Activated CD4-positive, alpha-beta T cell treated with anti-CD3 and anti-CD28 coated beads, Interleukin-2, amount 10 ng/mL, durations not matched to agents 24 days and 14 days (primary cell): ENCODE measurements around the gene WDR70. TPM values are rescaled to one million over a fixed set of nuclear protein-coding genes. Genes with fewer than 3 reads are reported as not detected.
"Not testable (repeated sequence)": the region's sequence is repeated elsewhere in the genome, so short reads cannot be mapped to it uniquely, and the experiment has no call there.

Experiments
- DNase-seq: peaks from one replicate; pipeline ENCODE4 v3.0.0; 2022
- H3K27ac Mint-ChIP-seq: one replicate; pipeline ENCODE4 v1.8.0; 2022; ENCODE audit warnings: mild to moderate bottlenecking, mixed read lengths
- H3K27me3 Mint-ChIP-seq: one replicate; pipeline ENCODE4 v1.8.0; 2022; ENCODE audit warnings: mixed read lengths
- H3K36me3 Mint-ChIP-seq: one replicate; pipeline ENCODE4 v1.8.0; 2022; ENCODE audit warnings: low read depth, mild to moderate bottlenecking, mixed read lengths
- H3K4me1 Mint-ChIP-seq: one replicate; pipeline ENCODE4 v1.8.0; 2021; ENCODE audit warnings: mixed read lengths
- H3K4me3 Mint-ChIP-seq: one replicate; pipeline ENCODE4 v1.8.0; 2022; ENCODE audit warnings: mild to moderate bottlenecking, moderate library complexity, mixed read lengths
- H3K9me3 Mint-ChIP-seq: one replicate; pipeline ENCODE4 v1.8.0; 2021; ENCODE audit warnings: mixed read lengths
- intact Hi-C: fragments of 100-400 bp; cut with micrococcal nuclease; formaldehyde crosslinking; loops from one replicate; pipeline ENCODE4 v1.15.1; 2023
- total RNA-seq: library from RNA; stranded (reverse); gene quantifications from 2 replicates; pipeline ENCODE4 v1.2.3, GENCODE V29; 2022

WDR70 gene
- total RNA-seq, 1 donor from 2014 or later = 48.9 TPM

- no peak overlapping the region for H3K4me3 Mint-ChIP-seq
- intact Hi-C loops = no loop called here
- peaks cover 11% of the 10 kb centered on the region for H3K36me3 Mint-ChIP-seq
- peaks cover 2% of the 10 kb centered on the region for H3K4me1 Mint-ChIP-seq
- DNase-seq = no peak
- H3K27ac Mint-ChIP-seq = no peak overlapping the region
- no peaks in the 10 kb centered on the region for H3K27me3 Mint-ChIP-seq
- no peaks in the 10 kb centered on the region for H3K9me3 Mint-ChIP-seq
Measured at GRCh38 chr5:37424441-37424840, 45.3 kb downstream of the WDR70 start.

GRCh38 chr5:37428044-37428443 is 48.9 kb downstream of the WDR70 start:
- no peaks in the 10 kb centered on the region for H3K27me3 Mint-ChIP-seq
- intact Hi-C loops = no loop called here

GRCh38 chr5:37435261-37435660 is 56.1 kb downstream of the WDR70 start:
- H3K9me3 Mint-ChIP-seq = peaks cover 6% of the 10 kb centered on the region
- H3K36me3 Mint-ChIP-seq = peaks cover 13% of the 10 kb centered on the region
- no peaks in the 10 kb centered on the region for H3K27me3 Mint-ChIP-seq
- H3K27ac Mint-ChIP-seq = no peak overlapping the region
- intact Hi-C loops = no loop called here
- no peak overlapping the region for H3K4me3 Mint-ChIP-seq
- no peak for DNase-seq
- peaks cover 10% of the 10 kb centered on the region for H3K4me1 Mint-ChIP-seq

More at GRCh38 chr5:37428044-37428443, 48.9 kb downstream of the WDR70 start:
- Mint-ChIP-seq H3K27ac (no peak overlapping the region), H3K4me3 (no peak overlapping the region), H3K36me3 (peaks cover 7% of the 10 kb centered on the region), H3K4me1 (no peaks in the 10 kb centered on the region), H3K9me3 (no peaks in the 10 kb centered on the region)
- no peak for DNase-seq

- H3K4me3 Mint-ChIP-seq = no peak overlapping the region
- H3K36me3 Mint-ChIP-seq = peaks cover 16% of the 10 kb centered on the region
- no peak overlapping the region for H3K27ac Mint-ChIP-seq
- DNase-seq = no peak
- peaks cover 6% of the 10 kb centered on the region for H3K9me3 Mint-ChIP-seq
- intact Hi-C loops = no loop called here
- peaks cover 10% of the 10 kb centered on the region for H3K4me1 Mint-ChIP-seq
- no peaks in the 10 kb centered on the region for H3K27me3 Mint-ChIP-seq
Measured at GRCh38 chr5:37436146-37436934, 57.2 kb downstream of the WDR70 start.

GRCh38 chr5:37437711-37438110 is 58.6 kb downstream of the WDR70 start:
- intact Hi-C loops = no loop called here
- DNase-seq = no peak
- H3K36me3 Mint-ChIP-seq = peaks cover 14% of the 10 kb centered on the region
- no peaks in the 10 kb centered on the region for H3K27me3 Mint-ChIP-seq
- no peak overlapping the region for H3K27ac Mint-ChIP-seq
- H3K9me3 Mint-ChIP-seq = peaks cover 6% of the 10 kb centered on the region
- H3K4me1 Mint-ChIP-seq = peaks cover 10% of the 10 kb centered on the region
- H3K4me3 Mint-ChIP-seq = no peak overlapping the region

GRCh38 chr5:37445783-37446182 is 66.7 kb downstream of the WDR70 start:
- H3K27ac Mint-ChIP-seq, H3K4me3 Mint-ChIP-seq, H3K9me3 Mint-ChIP-seq, DNase-seq, H3K27me3 Mint-ChIP-seq, H3K4me1 Mint-ChIP-seq, intact Hi-C loops: not testable (repeated sequence)
- H3K36me3 Mint-ChIP-seq = peaks cover 47% of the 10 kb centered on the region

GRCh38 chr5:37448941-37449340 is 69.8 kb downstream of the WDR70 start:
- DNase-seq = no peak
- Mint-ChIP-seq H3K4me1 (no peaks in the 10 kb centered on the region), H3K27ac (no peak overlapping the region), H3K27me3 (no peaks in the 10 kb centered on the region), H3K9me3 (peaks cover 10% of the 10 kb centered on the region), H3K4me3 (no peak overlapping the region), H3K36me3 (peaks cover 60% of the 10 kb centered on the region)
- intact Hi-C loops = no loop called here

GRCh38 chr5:37451991-37452390 is 72.9 kb downstream of the WDR70 start:
- H3K4me3 Mint-ChIP-seq, H3K9me3 Mint-ChIP-seq, H3K27ac Mint-ChIP-seq, H3K4me1 Mint-ChIP-seq, DNase-seq, H3K27me3 Mint-ChIP-seq: not testable (repeated sequence)
- peaks cover 38% of the 10 kb centered on the region for H3K36me3 Mint-ChIP-seq
- intact Hi-C loops = loop anchor here (5.0 kb wide), 1 partner anchor 270 kb away; no protein-coding TSS in a partner anchor

GRCh38 chr5:37453252-37453651 is 74.1 kb downstream of the WDR70 start:
- not testable (repeated sequence) for H3K4me1 Mint-ChIP-seq, DNase-seq, H3K9me3 Mint-ChIP-seq, H3K27me3 Mint-ChIP-seq, H3K27ac Mint-ChIP-seq, H3K4me3 Mint-ChIP-seq
- peaks cover 33% of the 10 kb centered on the region for H3K36me3 Mint-ChIP-seq
- intact Hi-C loops = loop anchor here (5.0 kb wide), 1 partner anchor 269 kb away; no protein-coding TSS in a partner anchor

GRCh38 chr5:37454402-37455055 is 75.4 kb downstream of the WDR70 start:
- H3K4me3 Mint-ChIP-seq, H3K27me3 Mint-ChIP-seq, H3K27ac Mint-ChIP-seq, DNase-seq, H3K4me1 Mint-ChIP-seq, H3K9me3 Mint-ChIP-seq: not testable (repeated sequence)
- H3K36me3 Mint-ChIP-seq = peaks cover 30% of the 10 kb centered on the region
- intact Hi-C loops = loop anchor here (5.0 kb wide), 1 partner anchor 268 kb away; no protein-coding TSS in a partner anchor

- H3K36me3 Mint-ChIP-seq = peaks cover 14% of the 10 kb centered on the region
- H3K27me3 Mint-ChIP-seq, H3K27ac Mint-ChIP-seq, H3K4me1 Mint-ChIP-seq, H3K9me3 Mint-ChIP-seq, intact Hi-C loops, DNase-seq, H3K4me3 Mint-ChIP-seq: not testable (repeated sequence)
Measured at GRCh38 chr5:37463191-37464051, 84.3 kb downstream of the WDR70 start.

GRCh38 chr5:37464581-37464980 is 85.5 kb downstream of the WDR70 start:
- H3K9me3 Mint-ChIP-seq, H3K27me3 Mint-ChIP-seq, H3K27ac Mint-ChIP-seq, H3K4me1 Mint-ChIP-seq, intact Hi-C loops, DNase-seq, H3K4me3 Mint-ChIP-seq: not testable (repeated sequence)
- peaks cover 17% of the 10 kb centered on the region for H3K36me3 Mint-ChIP-seq

- H3K9me3 Mint-ChIP-seq, intact Hi-C loops, H3K4me1 Mint-ChIP-seq, H3K27ac Mint-ChIP-seq, H3K4me3 Mint-ChIP-seq, DNase-seq, H3K27me3 Mint-ChIP-seq: not testable (repeated sequence)
- peaks cover 20% of the 10 kb centered on the region for H3K36me3 Mint-ChIP-seq
Measured at GRCh38 chr5:37469383-37469782, 90.3 kb downstream of the WDR70 start.
